CD4-positive, alpha-beta T cell treated with Interleukin-17A for 1 hour (primary cell): ENCODE data around the gene ECHDC1.

ENCODE experiments used
- DNase-seq: peaks from one replicate; pipeline ENCODE4 v3.0.0-alpha.2; 2020

ECHDC1 gene

GRCh38 chr6:127282184-127282583, 61.2 kb downstream of the ECHDC1 start:
- DNase-seq = no peak

GRCh38 chr6:127279815-127280214, 63.6 kb downstream of the ECHDC1 start:
- no peak for DNase-seq

DNA sequence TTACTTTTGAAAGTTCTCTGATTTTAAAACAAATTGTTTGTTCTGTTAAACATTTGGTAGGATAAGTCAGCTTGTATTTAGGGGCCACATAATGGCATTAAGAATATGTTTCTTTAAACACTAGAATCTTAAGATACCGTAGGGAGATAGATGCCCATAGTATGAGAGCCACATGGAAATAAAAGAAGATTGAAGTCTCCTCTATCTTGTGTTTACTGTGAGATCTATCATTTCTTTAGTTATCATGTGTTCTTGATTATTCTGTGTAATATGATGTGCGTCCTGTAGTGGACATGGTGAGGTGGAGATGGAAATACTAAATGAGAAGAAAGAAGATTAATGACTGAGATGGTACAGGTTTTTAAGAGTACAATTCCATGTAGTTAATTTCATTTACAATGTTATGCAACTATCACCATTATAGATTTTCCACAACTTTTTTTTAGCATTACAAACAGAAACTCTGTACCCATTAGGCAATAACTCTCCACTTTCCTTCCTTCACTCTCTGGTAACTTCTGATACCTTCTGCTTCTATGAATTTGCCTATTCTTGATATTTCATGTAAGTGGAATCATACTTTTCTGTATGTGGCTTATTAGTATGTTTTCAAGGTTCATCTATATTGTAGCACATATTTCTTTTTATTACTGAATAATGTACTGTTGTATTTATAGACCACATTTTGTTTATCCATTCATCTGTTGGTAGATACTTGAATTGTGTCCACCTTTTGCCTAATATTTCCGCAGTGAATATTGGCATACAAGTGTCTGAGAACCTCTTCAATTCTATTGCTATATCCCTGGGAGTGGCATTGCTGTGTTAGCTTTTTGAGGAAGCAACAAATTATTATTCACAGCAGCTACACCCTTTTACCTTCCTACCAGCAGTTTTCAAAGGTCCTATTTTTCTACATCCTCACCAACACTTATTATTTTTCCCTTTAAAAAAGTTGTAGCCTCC, 65.2 kb downstream of the ECHDC1 start:
- DNase-seq = no peak

DNA sequence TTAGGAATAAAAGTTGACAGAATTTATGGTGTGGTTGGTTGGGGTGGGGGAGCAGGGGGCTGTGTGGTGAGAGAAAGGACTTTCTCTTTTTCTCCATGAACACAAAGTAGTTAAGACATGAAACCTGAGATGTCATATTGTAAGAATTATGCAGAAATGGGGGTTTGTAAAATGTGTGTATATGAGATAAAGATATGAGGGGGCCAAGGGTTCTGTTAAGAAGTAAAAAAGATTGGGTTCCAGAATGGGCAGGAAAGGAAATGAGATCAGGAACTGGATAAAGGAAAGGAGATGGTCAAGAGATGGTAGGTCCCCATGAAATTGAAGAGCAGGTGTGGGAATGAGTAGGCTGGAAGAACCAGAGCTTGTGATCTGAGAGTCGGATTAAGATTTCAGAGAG, 67.1 kb downstream of the ECHDC1 start:
- no peak for DNase-seq

- no peak for DNase-seq
These were observed 69.9 kb downstream of the ECHDC1 start for GRCh38 chr6:127273499-127273898.

- no peak for DNase-seq
These were observed 70.8 kb downstream of the ECHDC1 start for GRCh38 chr6:127272576-127272975.

DNA sequence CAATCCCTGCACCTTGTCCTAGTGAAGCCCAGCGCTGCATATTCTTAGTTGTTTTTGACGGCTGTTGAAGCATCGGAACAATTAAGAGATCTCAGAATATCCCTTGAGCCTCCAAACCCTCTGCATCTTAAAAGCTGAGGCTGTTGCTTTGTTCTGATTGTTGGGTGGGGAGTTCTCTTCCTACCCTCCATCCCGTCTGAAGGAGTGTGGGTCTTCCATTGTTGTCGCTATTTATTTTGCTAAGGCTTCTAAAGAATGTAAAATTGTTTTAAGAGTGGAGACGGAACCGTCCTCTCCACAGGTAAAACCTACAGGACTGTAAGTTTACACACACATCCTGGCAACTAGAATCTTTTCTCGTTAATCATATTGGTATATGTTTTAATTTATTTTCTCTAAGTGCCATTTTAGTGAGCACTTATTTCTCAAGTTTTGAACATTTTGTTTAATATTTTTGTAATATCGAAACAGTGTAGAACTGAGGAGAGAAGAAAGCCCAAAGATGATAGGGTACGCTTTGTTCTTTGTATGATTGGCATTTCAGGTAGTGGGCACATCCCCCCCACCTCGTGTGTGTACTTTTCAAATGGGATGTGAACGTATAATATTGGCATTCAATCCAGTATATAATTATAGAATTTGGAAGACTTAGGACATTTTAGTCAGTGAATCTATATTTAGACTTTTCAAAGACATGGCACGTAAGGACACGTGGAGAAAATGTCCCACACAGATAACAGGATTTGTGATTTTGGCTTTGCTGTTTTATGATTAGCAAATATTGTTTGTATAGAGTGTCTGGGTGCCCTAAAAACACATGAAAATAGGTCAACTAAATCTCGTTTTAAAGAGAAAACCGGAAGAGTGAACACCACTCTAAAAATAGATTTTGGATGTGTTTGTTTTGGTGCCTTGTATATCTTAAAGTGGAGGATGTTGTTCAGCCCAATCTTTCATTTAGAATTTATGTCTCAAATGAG, 75.5 kb downstream of the ECHDC1 start:
- DNase-seq = peak; percentile 20

DNA sequence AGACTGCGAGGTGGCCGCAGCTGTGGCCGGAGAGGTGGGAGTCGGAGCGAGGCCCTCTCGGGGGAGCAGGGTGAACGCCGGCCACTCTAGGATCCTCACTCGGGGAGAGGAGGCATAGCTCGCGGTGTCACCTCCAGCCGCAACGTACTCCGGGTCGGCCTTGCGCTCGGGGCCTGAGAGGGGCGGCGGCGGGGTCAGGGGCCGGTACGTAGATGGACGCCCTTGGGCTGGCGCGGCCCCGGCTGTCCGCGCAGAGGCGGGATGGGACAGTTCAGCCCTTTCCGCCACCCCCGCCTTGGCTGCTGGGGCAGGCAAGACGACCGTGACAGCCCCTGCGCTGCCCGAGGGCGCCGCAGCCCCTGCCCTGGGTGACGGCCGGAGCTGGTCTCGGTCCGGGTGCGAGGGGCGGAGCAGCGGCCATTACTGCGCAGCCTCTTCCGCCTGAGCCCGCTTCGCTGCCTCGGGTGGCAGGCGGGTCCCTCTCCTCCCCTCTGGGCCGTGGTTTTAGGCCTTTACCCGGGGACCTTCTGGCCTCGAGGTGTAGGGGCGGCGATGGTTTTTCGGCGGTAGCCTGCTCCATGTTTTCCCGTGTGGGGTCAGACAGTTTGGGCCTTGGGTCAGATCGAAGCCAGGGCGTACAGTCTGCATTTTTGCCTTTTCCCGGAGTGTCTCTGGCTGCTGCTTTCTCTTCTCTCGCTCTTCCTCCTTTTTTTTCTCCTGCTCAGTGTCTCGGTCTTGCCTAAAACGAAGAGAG, 76.3 kb downstream of the ECHDC1 start:
- DNase-seq = peak; percentile 57

DNA sequence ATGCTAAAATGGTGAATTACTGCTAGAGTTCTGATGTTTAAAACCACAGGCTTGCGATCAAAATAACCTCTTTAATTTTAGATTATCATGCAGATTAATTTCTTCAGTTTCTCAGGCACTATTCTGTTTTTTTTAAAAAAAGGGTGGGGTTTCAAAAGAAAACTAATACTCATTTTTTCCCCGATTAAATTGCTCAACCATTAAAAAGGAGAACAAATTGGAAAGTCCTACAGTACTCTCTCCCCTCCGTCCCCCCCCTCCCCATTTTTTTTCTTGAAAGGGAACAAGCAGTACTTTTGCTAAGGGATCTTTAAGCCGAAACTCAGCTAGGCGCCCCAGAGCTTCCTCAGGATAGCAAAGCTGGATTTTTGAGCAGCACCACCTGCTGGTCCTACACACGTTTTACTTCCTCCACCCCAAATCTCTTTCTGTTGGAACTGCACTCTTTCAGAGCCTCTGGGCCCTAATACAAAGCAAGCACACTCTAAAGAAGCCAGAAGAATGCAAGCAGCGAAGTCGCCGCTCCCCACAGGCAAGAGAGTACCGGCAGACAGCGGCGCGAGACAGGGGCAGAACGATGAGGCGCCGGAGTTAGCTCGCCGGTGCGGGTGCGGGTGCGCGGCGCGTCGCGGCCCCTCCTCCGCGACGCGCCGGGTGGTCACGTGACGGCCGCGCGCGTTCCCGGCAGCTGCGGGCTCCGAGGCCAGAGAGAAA, 77.1 kb downstream of the ECHDC1 start, which contains the start of gene RNF146:
Gene RNF146, plus strand, starts transcription at position 687 of the 714 bp plus-strand sequence. CDS start 13,475 bp downstream, outside the sequence.
- peak; percentile 76 for DNase-seq

DNA sequence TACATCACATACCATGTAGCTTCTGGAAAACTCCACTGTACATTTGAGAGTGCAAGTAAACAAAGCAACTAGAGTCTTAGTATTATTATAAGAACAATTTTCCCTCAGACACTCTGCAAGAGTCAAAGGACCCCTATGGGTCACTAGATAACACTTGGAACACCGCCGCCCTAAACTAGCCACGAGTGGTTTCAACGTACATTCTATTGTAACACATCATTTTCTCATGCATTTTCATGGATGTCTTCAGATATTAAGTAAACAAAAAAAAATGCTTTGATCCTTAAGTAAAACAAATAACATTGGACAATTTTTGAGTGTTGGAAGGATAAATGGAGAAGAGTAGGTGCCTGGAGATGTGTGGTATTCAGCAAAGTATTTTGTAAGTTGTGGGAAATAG, 79.9 kb downstream of the ECHDC1 start:
- no peak for DNase-seq

GRCh38 chr6:127262896-127263295, 80.5 kb downstream of the ECHDC1 start:
- no peak for DNase-seq

- DNase-seq = no peak
These were observed 88.1 kb downstream of the ECHDC1 start for GRCh38 chr6:127255286-127255685.

DNA sequence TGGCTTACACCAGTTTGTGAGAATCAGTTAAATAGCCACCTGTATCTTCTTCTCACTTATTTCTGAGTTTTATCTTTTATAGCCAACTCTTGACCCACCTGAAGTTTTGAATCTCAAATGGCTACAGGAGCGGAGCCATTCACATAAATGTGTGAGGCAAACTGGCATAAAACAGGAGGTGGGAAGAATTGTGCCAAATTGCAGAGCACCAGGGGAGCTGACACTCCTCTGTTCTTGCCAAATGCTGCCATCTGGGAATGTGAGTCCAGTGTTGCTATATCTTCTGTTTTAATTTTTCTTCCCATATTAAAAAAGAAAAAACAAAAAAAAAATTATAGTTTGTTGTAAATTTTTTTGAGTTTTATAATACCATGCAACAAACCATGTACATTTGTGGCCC, 93.8 kb downstream of the ECHDC1 start:
- no peak for DNase-seq

- no peak for DNase-seq
These were observed 96.0 kb downstream of the ECHDC1 start for GRCh38 chr6:127247114-127248096.

- no peak for DNase-seq
These were observed 99.9 kb downstream of the ECHDC1 start for GRCh38 chr6:127243501-127243900.
